MV-4-11 (cell line): Measurements from ENCODE around the gene CLDN1.
A peak's percentile ranks its signal among the peaks of the same experiment; 100 is the strongest.
"Not testable (repeated sequence)": the region's sequence is repeated elsewhere in the genome, so short reads cannot be mapped to it uniquely, and the experiment has no call there.

Experiments used
- DNase-seq: peaks from one replicate; lab custom pipeline; 2025; lab: John Stamatoyannopoulos, UW

The CLDN1 gene

GRCh38 chr3:190291994-190292584 lies 30.2 kb downstream of the CLDN1 start:
- DNase-seq: no peak

DNA sequence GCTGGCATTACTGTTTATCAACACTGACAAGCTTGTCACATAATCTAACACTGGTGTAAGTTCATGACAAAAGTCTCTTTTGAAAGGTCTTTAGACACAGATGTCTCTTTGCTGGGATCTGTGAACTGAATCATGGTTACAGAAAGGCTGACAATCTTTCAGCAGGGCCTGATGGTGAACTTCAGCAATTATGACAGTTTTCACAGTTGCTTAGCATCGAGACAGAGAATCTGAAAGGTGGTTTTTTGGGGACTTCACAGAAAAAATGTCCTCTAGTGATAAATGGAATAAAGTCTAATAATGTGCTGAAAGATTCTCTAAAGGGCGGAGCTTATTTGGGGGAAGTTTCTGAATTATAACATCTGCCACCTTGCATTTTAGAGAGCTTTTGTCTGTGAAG lies 32.3 kb downstream of the CLDN1 start:
- no peak for DNase-seq

- DNase-seq: no peak
These were observed 33.4 kb downstream of the CLDN1 start for GRCh38 chr3:190288836-190289235.

DNA sequence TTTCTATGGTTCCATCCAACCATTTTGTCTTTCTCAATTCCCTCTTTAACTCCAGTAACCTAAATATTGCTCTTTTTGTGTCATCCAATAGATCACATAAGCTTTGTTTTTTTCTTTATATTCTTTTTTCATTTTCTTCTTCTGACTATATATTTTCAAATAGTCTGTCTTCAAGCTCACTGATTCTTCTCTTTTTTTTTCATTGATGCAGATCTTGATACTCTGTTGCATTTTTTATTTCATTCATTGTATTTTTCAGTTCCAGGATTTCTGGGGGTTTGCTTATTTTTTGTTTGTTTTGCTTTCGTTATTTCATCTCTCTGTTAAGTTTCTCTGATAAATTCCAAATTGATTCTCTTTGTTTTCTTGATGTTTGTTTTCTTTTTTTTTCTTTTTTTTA lies 36.2 kb downstream of the CLDN1 start:
- no peak for DNase-seq

- peak; percentile 43 for DNase-seq
These were observed 40.8 kb downstream of the CLDN1 start for GRCh38 chr3:190281308-190282051.

DNA sequence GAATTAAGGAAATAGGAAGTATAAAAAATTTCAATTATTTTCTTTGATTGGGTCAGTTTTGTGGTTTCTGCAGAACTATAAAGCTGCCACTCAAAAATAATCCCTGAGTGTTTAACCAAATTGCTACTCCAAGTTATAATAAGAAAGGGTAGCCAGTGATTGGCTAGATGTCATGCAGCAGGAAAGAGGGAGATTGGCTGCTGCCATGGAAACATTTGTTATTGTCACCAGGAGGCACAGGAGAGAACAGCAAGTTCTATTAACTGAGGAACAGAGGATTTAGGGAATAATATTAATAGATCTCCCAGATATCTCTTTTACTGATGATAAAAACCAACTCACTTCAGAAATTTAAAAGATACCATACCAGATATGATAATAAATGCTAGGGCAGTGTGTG lies 42.6 kb downstream of the CLDN1 start:
- no peak for DNase-seq

- no peak for DNase-seq
These were observed 49.5 kb downstream of the CLDN1 start for GRCh38 chr3:190272747-190273146.

- no peak for DNase-seq
These were observed 53.1 kb downstream of the CLDN1 start for GRCh38 chr3:190269101-190269500.

DNA sequence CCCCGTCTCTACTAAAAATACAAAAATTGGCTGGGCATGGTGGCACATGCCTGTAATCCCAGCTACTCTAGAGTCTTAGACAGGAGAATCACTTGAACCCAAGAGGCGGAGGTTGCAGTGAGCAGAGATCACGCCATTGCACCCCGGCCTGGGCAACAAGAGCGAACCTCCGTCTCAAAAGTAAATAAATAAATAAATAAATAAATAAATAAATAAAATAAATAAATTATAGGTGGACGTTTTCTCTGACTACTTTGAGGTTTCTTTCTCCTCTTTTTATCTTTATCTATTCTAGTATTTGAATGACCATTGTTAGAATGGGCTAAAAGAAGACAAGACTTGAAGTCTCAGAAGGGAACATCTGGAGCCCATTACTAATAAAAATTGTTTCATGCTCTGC lies 54.8 kb downstream of the CLDN1 start:
- not testable (repeated sequence) for DNase-seq

DNA sequence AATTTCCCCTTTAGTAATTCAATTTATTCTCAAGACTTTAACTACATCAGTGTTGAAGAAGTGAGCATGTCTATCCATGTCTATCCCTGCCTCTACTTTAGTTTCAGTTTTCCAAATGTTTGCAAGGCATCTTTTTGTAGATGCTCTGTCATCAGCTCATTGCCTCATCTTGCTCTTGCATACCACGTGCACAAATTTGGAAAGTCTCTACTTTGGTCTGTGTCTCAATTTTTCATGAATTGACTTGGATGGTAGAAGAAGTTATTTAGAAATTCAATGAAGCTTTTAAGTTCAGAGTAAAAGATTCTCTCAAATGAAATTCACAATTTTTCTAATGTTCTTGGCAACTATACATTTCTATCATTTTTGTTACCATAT lies 55.3 kb downstream of the CLDN1 start:
- no peak for DNase-seq

DNA sequence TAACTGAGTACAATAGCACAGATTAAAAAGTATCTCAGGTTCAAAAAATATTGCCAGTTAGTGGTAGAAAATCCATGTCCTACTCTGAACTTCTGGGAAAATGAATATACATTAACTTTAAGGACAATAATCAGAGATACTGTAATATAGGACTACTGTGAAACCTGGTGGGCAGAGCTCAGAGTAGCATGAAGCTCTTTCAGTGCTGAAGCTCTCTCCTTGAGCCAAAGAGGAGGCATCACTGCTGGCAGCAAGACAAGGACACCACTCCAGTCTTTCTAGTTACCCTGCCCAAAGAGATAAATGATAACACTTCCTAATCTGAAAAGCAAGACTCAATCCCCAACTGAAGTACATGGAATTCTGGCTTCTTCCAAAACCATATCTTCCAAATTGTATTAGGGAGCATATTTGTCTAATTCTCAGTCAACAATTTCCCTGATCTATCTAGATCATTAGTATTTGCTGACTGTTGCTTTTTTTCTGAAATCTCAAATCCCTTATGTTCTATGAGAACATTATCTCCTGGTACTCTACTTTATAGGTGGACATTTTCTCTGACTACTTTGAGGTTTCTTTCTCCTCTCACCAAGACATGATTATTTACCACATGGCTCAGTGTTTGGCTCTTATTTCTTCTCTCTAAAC lies 55.9 kb downstream of the CLDN1 start:
- no peak for DNase-seq

DNA sequence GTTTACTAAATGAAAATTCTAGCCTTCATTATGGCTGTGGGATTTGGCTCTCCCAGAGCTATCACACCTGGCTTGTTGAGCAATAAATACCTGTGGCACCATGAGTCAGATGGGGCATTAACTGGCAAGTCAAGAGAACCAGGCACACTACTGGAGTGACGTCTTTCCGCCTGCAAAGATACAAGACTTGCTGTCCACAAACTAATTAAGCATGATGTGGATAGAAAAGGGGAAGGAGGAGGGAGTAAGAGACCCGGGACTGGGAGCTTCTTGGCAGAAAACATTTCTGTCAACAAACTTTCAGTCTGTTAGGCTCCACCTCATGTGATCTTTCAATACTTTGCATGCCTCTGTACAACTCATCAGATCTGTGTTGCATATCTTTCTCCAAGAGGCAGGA lies 56.5 kb downstream of the CLDN1 start:
- DNase-seq: no peak

DNA sequence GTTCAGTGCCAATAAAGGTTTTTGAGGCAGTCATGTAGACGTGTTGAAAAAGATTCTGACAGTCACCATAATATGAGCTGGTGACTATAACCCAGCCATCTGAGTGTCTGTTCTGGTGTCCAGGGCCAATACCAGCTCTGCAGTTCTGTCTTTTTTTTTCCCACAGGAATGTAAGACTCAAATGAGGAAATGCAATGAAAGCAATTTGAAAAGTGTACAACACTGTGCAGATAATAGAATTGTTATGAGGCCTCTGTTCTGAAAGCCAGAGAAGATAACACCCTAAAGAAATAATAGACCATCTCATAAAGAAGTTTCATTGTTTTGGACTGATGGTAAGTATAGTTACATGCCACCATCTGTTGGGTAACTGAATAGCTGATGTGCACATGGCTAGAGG lies 57.1 kb downstream of the CLDN1 start:
- DNase-seq: no peak

DNA sequence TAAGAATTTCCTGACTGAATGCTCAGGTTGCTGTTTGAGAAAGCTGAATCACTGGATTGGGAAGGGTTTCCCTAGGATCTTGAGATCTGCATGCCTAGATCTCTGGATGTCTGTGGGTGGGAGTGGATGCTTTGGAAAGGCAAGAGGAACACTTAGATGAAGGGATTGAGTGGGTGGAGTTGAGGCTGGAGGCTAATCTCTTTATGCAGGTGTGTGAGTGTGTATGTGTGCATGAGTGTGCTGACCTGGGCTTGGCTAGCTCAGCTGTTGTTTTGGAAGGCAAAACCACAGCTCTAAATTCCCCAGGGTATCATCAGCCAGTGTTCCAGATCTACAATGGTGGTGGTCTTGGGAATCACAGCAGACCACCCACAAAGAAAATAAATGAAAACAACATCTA lies 60.5 kb downstream of the CLDN1 start:
- DNase-seq: no peak

DNA sequence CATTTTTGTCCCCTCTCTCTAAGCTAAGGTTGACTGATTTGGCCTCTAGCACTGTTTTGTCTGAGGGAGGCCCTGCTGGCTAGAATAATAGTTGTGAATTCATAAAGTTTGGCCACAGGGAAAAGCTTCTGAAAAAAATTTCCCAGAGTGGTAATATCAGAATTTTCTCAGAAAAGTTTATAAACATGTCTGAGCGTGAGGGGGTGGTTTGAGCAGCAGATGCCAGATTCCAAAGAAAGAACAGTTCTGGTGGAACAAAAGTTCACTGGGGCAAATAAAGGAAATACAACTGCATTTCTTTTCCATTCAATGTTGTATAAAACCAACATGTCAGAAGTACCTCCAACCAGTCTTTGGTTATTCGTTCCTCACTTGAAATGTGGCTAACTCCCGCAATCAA lies 61.2 kb downstream of the CLDN1 start:
- DNase-seq: no peak

GRCh38 chr3:190260301-190260700 lies 61.9 kb downstream of the CLDN1 start:
- no peak for DNase-seq

DNA sequence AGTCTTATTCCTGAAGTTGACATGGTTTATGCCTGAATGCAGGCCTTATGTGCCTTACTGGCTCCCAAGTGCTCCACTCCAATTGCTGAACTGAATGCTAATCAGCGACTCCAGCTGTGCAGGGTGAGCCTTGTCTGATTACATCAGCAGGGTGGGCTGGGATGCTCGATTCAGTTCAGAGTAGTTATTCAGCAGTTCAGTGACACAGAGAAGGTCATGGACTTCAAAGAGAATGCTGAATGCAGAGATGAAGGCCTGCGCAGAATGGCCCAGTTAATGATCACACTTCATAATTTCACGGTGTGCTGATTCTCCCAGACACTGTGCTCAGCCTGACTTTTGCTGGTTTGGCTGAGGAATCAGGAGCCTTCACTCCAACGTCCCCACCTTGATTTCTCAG lies 63.6 kb downstream of the CLDN1 start:
- DNase-seq: no peak
